ENCODE measurements around the gene PACSIN3. TPM values are rescaled to one million over a fixed set of nuclear protein-coding genes. Genes with fewer than 3 reads are reported as not detected.

Gene PACSIN3
- total RNA-seq, 1 donor from 2014 or later: 57.4 TPM

GRCh38 chr11:47166368-47166767 is 19.9 kb downstream of the PACSIN3 start:
- no peak for TF ChIP-seq CTCF (IDR thresholded peaks at IDR 0.05; ENCODE audit: insufficient read depth, low read length, poor library complexity, severe bottlenecking)
- no peak for DNase-seq (ENCODE audit: low read depth)
- H3K4me3 ChIP-seq (ENCODE audit: low read depth, low read length): no peak overlapping the region
- H3K27me3 ChIP-seq (ENCODE audit: control insufficient read depth, insufficient read depth, low read length): no peaks in the 10 kb centered on the region
- peaks cover 5% of the 10 kb centered on the region for H3K36me3 ChIP-seq (ENCODE audit: control insufficient read depth, insufficient read depth, low read length)

- no peak for TF ChIP-seq CTCF (IDR thresholded peaks at IDR 0.05; ENCODE audit: insufficient read depth, low read length, poor library complexity, severe bottlenecking)
- Histone ChIP-seq H3K36me3 (ENCODE audit: control insufficient read depth, insufficient read depth, low read length) (peaks cover 5% of the 10 kb centered on the region), H3K4me3 (ENCODE audit: low read depth, low read length) (no peak overlapping the region), H3K27me3 (ENCODE audit: control insufficient read depth, insufficient read depth, low read length) (no peaks in the 10 kb centered on the region)
- no peak for DNase-seq (ENCODE audit: low read depth)
These were observed 20.9 kb downstream of the PACSIN3 start for GRCh38 chr11:47165253-47165840.

GRCh38 chr11:47164321-47164720 is 21.9 kb downstream of the PACSIN3 start:
- no peak overlapping the region for H3K4me3 ChIP-seq (ENCODE audit: low read depth, low read length)
- peaks cover 5% of the 10 kb centered on the region for H3K36me3 ChIP-seq (ENCODE audit: control insufficient read depth, insufficient read depth, low read length)
- no peak for DNase-seq (ENCODE audit: low read depth)
- no peaks in the 10 kb centered on the region for H3K27me3 ChIP-seq (ENCODE audit: control insufficient read depth, insufficient read depth, low read length)
- no peak for TF ChIP-seq CTCF (IDR thresholded peaks at IDR 0.05; ENCODE audit: insufficient read depth, low read length, poor library complexity, severe bottlenecking)

- no peak for TF ChIP-seq CTCF (IDR thresholded peaks at IDR 0.05; ENCODE audit: insufficient read depth, low read length, poor library complexity, severe bottlenecking)
- Histone ChIP-seq H3K4me3 (ENCODE audit: low read depth, low read length) (no peak overlapping the region), H3K27me3 (ENCODE audit: control insufficient read depth, insufficient read depth, low read length) (no peaks in the 10 kb centered on the region), H3K36me3 (ENCODE audit: control insufficient read depth, insufficient read depth, low read length) (peaks cover 4% of the 10 kb centered on the region)
- no peak for DNase-seq (ENCODE audit: low read depth)
These were observed 22.3 kb downstream of the PACSIN3 start for GRCh38 chr11:47163898-47164297.

- Histone ChIP-seq H3K36me3 (ENCODE audit: control insufficient read depth, insufficient read depth, low read length) (peaks cover 4% of the 10 kb centered on the region), H3K4me3 (ENCODE audit: low read depth, low read length) (no peak overlapping the region), H3K27me3 (ENCODE audit: control insufficient read depth, insufficient read depth, low read length) (no peaks in the 10 kb centered on the region)
- no peak for DNase-seq (ENCODE audit: low read depth)
- no peak for TF ChIP-seq CTCF (IDR thresholded peaks at IDR 0.05; ENCODE audit: insufficient read depth, low read length, poor library complexity, severe bottlenecking)
These were observed 23.0 kb downstream of the PACSIN3 start for GRCh38 chr11:47163193-47163592.

- Histone ChIP-seq H3K27me3 (ENCODE audit: control insufficient read depth, insufficient read depth, low read length) (no peaks in the 10 kb centered on the region), H3K4me3 (ENCODE audit: low read depth, low read length) (no peak overlapping the region), H3K36me3 (ENCODE audit: control insufficient read depth, insufficient read depth, low read length) (no peaks in the 10 kb centered on the region)
- DNase-seq (ENCODE audit: low read depth): no peak
- no peak for TF ChIP-seq CTCF (IDR thresholded peaks at IDR 0.05; ENCODE audit: insufficient read depth, low read length, poor library complexity, severe bottlenecking)
These were observed 23.8 kb downstream of the PACSIN3 start for GRCh38 chr11:47162426-47162825.

Data from kidney epithelial cell (primary cell).